Sigmoid colon (tissue), 7 donors: ENCODE data around the gene LPAR1. TPM values are rescaled to one million over a fixed set of nuclear protein-coding genes. Genes with fewer than 3 reads are reported as not detected.

ENCODE experiments used
- DNase-seq: peaks from one replicate; pipeline ENCODE4 v3.0.0-alpha.2; 2019
- H3K27ac ChIP-seq, 4 donors: fragments of 200-600 bp; sonication (generic); one replicate each; pipeline ENCODE4 v1.5.1; 2016 to 2019; ENCODE audit warnings: mild to moderate bottlenecking in 1 of 4
- H3K27me3 ChIP-seq, 3 donors: fragments of 200-600 bp; sonication (generic); one replicate each; pipeline ENCODE4 v1.5.1; 2019; ENCODE audit warnings: mild to moderate bottlenecking in 1 of 3
- H3K36me3 ChIP-seq, 4 donors: fragments of 200-600 bp; sonication (generic); one replicate each; pipeline ENCODE4 v1.5.1; 2016 to 2019
- H3K4me1 ChIP-seq, 4 donors: fragments of 200-600 bp; sonication (generic); one replicate each; pipeline ENCODE4 v1.5.1; 2017 to 2019
- H3K4me3 ChIP-seq, 4 donors: fragments of 200-600 bp; sonication (generic); one replicate each; pipeline ENCODE4 v1.5.1; 2017 to 2019; ENCODE audit warnings: mild to moderate bottlenecking in 2 of 4, moderate library complexity in 1 of 4
- H3K9me3 ChIP-seq, 4 donors: fragments of 200-600 bp in 3 of 4; sonication (generic) in 3 of 4; one replicate each; pipeline versions ENCODE4 v1.5.1 to v1.6.1; 2013 to 2019
- CTCF ChIP-seq, 4 experiments: fragments of 450-650 bp in 3 of 4; fragments of 200-600 bp in 1 of 4; IDR thresholded peaks; one replicate each; pipeline ENCODE4 v1.5.1; 2016 to 2019; ENCODE audit warnings: antibody characterized with exemption in 4 of 4, mild to moderate bottlenecking in 3 of 4, moderate library complexity in 2 of 4
- EP300 ChIP-seq, 4 donors: sonication (generic); formaldehyde crosslinking; IDR thresholded peaks; one replicate each; pipeline ENCODE4 v1.6.1; 2017; ENCODE audit warnings: antibody characterized with exemption in 4 of 4
- POLR2A ChIP-seq, 2 donors: fragments of 450-650 bp; IDR thresholded peaks; one replicate each; pipeline ENCODE4 v1.6.1; 2016; ENCODE audit warnings: antibody characterized with exemption in 2 of 2, mild to moderate bottlenecking in 2 of 2, moderate library complexity in 2 of 2
- POLR2AphosphoS5 ChIP-seq, 4 donors: sonication (generic); formaldehyde crosslinking; IDR thresholded peaks; one replicate each; pipeline ENCODE4 v1.6.1; 2017; ENCODE audit warnings: antibody characterized with exemption in 4 of 4
- WGBS, 2 donors: extraction: QIAGEN DNeasy Blood & Tissue Kit; methylation state at CpG; one replicate each; pipeline ENCODE4 v1.1.7; 2013; 5-methylcytosine and 5-hydroxymethylcytosine counted together
- intact Hi-C: fragments of 100-400 bp; cut with DNase I; formaldehyde crosslinking; loops from one replicate; pipeline ENCODE4 v1.15.1; 2023
- polyA plus RNA-seq, 3 donors: library from polyadenylated mRNA; stranded (reverse); fragments of 200-250 nt; gene quantifications; one replicate each; pipeline ENCODE4 v1.2.3, GENCODE V29; 2013
- total RNA-seq, 4 donors: library from RNA; depleted of rRNA; stranded (reverse); fragments of >200 nt; gene quantifications; one replicate each; pipeline ENCODE4 v1.1.0, GENCODE V29; 2016
- donor health status: healthy with polysubstance abuse.
- donor health status: Bipolar disorder and iron deficiency.
- donor health status: healthy.

Gene LPAR1
- total and polyA plus RNA-seq, 7 donors, result 11.3 to 62.4 (median 34.9) TPM

GRCh38 chr9:110975969-110976368 is 62.3 kb downstream of the LPAR1 start:
- Histone ChIP-seq H3K27me3 (no peaks in the 10 kb centered on the region), H3K4me3 (no peak overlapping the region), H3K4me1 (peaks cover 0 to 23% (median 3%) of the 10 kb centered on the region in 4 donors), H3K36me3 (no peaks in the 10 kb centered on the region), H3K27ac (no peak overlapping the region), H3K9me3 (no peaks in the 10 kb centered on the region)
- TF ChIP-seq POLR2A (IDR thresholded peaks at IDR 0.05) (no peak), EP300 (IDR thresholded peaks at IDR 0.05) (no peak), CTCF (IDR thresholded peaks at IDR 0.05) (no peak), POLR2AphosphoS5 (IDR thresholded peaks at IDR 0.05) (no peak)
- 78 to 82% methylated on average over 6 of the region's 6 CpGs for WGBS, 2 donors
- intact Hi-C loops, result no loop called here
- DNase-seq, result no peak

- Histone ChIP-seq H3K36me3 (no peaks in the 10 kb centered on the region), H3K4me1 (peaks cover 0 to 23% (median 3%) of the 10 kb centered on the region in 4 donors), H3K27ac (no peak overlapping the region), H3K27me3 (no peaks in the 10 kb centered on the region), H3K9me3 (no peaks in the 10 kb centered on the region), H3K4me3 (no peak overlapping the region)
- WGBS, 2 donors, result 93 to 97% methylated on average over 2 of the region's 2 CpGs
- TF ChIP-seq EP300 (IDR thresholded peaks at IDR 0.05) (no peak), POLR2AphosphoS5 (IDR thresholded peaks at IDR 0.05) (no peak), CTCF (IDR thresholded peaks at IDR 0.05) (no peak), POLR2A (IDR thresholded peaks at IDR 0.05) (no peak)
- DNase-seq, result no peak
- intact Hi-C loops, result no loop called here
Observed at GRCh38 chr9:110975278-110975677, 63.0 kb downstream of the LPAR1 start.

GRCh38 chr9:110971705-110972104 is 66.6 kb downstream of the LPAR1 start:
- Histone ChIP-seq H3K4me3 (no peak overlapping the region), H3K27me3 (no peaks in the 10 kb centered on the region), H3K9me3 (no peaks in the 10 kb centered on the region), H3K36me3 (no peaks in the 10 kb centered on the region), H3K27ac (no peak overlapping the region), H3K4me1 (peaks cover 0 to 7% (median 0%) of the 10 kb centered on the region in 4 donors)
- no peak for DNase-seq
- TF ChIP-seq POLR2A (IDR thresholded peaks at IDR 0.05) (no peak), CTCF (IDR thresholded peaks at IDR 0.05) (no peak), EP300 (IDR thresholded peaks at IDR 0.05) (no peak), POLR2AphosphoS5 (IDR thresholded peaks at IDR 0.05) (no peak)
- 27 to 73% methylated on average over 5 of the region's 5 CpGs for WGBS, 2 donors
- intact Hi-C loops, result no loop called here

- 24 to 71% methylated on average over 2 of the region's 2 CpGs for WGBS, 2 donors
- H3K9me3 ChIP-seq, result no peaks in the 10 kb centered on the region
- no peak overlapping the region for H3K4me3 ChIP-seq
- no peak overlapping the region for H3K27ac ChIP-seq
- TF ChIP-seq CTCF (IDR thresholded peaks at IDR 0.05) (no peak), POLR2A (IDR thresholded peaks at IDR 0.05) (no peak), POLR2AphosphoS5 (IDR thresholded peaks at IDR 0.05) (no peak), EP300 (IDR thresholded peaks at IDR 0.05) (no peak)
- no peak for DNase-seq
- H3K4me1 ChIP-seq, result peaks cover 0 to 6% (median 0%) of the 10 kb centered on the region in 4 donors
- intact Hi-C loops, result no loop called here
- no peaks in the 10 kb centered on the region for H3K36me3 ChIP-seq
- H3K27me3 ChIP-seq, result no peaks in the 10 kb centered on the region
Observed at GRCh38 chr9:110971234-110971633, 67.0 kb downstream of the LPAR1 start.

GRCh38 chr9:110969971-110970386 is 68.3 kb downstream of the LPAR1 start:
- intact Hi-C loops, result no loop called here
- 68 to 88% methylated on average over 4 of the region's 4 CpGs for WGBS, 2 donors
- Histone ChIP-seq H3K4me1 (peaks cover 0 to 6% (median 0%) of the 10 kb centered on the region in 4 donors), H3K4me3 (no peak overlapping the region), H3K9me3 (no peaks in the 10 kb centered on the region), H3K27ac (no peak overlapping the region), H3K36me3 (no peaks in the 10 kb centered on the region), H3K27me3 (no peaks in the 10 kb centered on the region)
- TF ChIP-seq EP300 (IDR thresholded peaks at IDR 0.05) (no peak), CTCF (IDR thresholded peaks at IDR 0.05) (no peak), POLR2A (IDR thresholded peaks at IDR 0.05) (no peak), POLR2AphosphoS5 (IDR thresholded peaks at IDR 0.05) (no peak)
- DNase-seq, result no peak
